Neural progenitor cell (in vitro differentiated cells): Measurements from ENCODE around the gene PAX5.

Source experiments
- CTCF ChIP-seq: fragments of 200-600 bp; sonication (generic); IDR thresholded peaks from 2 replicates; pipeline ENCODE4 v1.5.1; 2017; ENCODE audit warnings: antibody characterized with exemption, mild to moderate bottlenecking
- EZH2 ChIP-seq: fragments of 200-600 bp; sonication (generic); IDR thresholded peaks from 2 replicates; pipeline ENCODE4 v1.6.1; 2017; ENCODE audit warnings: antibody characterized with exemption, mild to moderate bottlenecking, moderate library complexity
- EZH2phosphoT487 ChIP-seq: fragments of 200-600 bp; sonication (generic); IDR thresholded peaks from 2 replicates; pipeline ENCODE4 v1.6.1; 2017; ENCODE audit warnings: antibody characterized with exemption

DNA sequence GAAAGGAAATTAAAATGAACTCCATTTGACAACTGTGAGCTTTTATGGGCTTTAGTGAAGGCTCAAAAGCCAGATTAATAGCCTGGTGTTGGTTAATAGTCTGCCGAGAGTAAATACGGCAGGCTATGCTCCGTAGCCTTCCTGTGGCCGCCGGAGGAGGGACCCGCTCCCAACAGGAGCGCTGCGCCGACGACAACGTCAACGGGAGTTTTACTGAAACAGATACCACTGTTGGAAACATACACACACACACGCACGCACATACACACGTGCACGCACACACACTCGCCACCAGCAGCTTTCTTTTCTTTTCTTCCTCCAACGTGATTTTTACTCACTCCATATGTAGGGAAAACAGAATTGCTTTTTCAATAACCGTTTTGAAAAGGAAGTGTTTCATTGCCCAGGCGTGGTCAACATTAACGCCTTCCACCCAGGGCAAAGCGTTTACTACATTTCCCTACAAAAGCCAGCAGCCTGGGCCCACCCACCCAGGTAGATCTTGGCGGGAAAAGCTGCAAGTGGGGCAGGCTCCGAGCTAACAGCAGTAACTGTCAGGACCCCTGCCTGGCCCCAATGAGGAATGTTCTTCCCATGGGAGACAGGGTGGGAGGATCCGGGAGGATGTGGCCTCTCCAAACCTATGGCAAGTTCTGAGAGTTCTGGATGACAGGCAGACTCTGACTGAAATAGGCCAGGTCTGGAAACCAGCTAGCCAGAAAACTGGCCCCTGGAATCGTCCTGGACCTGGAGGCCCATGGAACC lies 72.3 kb downstream of the PAX5 start:
- TF ChIP-seq EZH2 (no peak), CTCF (no peak), EZH2phosphoT487 (no peak)
